ENCODE data around the gene NSUN3. TPM values are rescaled to one million over a fixed set of nuclear protein-coding genes. Genes with fewer than 3 reads are reported as not detected.

NSUN3 gene
- total RNA-seq, 1 donor from 2014 or later = 18.6 TPM

Other genes starting within 250 kb of the NSUN3 start
- gene PROS1, start 89.2 kb upstream of the NSUN3 start, total RNA-seq = 0.77 and 0.80 TPM in 2 replicates
- gene ARL13B, start 82.9 kb upstream of the NSUN3 start, total RNA-seq = 10.0 and 11.4 TPM in 2 replicates
- gene STX19, start 34.5 kb upstream of the NSUN3 start, total RNA-seq = not detected in 2 replicates
- gene DHFR2, start 145 bp upstream of the NSUN3 start, total RNA-seq = 8.9 and 10.7 TPM in 2 replicates